HEK293 (cell line): Measurements from ENCODE around the gene EXTL1.

Experiments
- KLF10 ChIP-seq: fragments of 450-650 bp; IDR thresholded peaks from 2 replicates; pipeline ENCODE4 v1.5.1; 2018; ENCODE audit warnings: missing biosample characterization, mild to moderate bottlenecking, missing genetic modification characterization
- ZNF426 ChIP-seq: fragments of 450-650 bp; formaldehyde crosslinking; IDR thresholded peaks from 2 replicates; pipeline ENCODE4 v1.5.1; 2017; ENCODE audit warnings: missing biosample characterization, missing genetic modification characterization, mild to moderate bottlenecking, inconsistent platforms, moderate library complexity
- TF ChIP-seq, protein P1 (sequence below): fragments of 450-650 bp; formaldehyde crosslinking; IDR thresholded peaks from 2 replicates; pipeline ENCODE4 v1.5.1; 2016; ENCODE audit warnings: missing biosample characterization, missing genetic modification characterization

DNA sequence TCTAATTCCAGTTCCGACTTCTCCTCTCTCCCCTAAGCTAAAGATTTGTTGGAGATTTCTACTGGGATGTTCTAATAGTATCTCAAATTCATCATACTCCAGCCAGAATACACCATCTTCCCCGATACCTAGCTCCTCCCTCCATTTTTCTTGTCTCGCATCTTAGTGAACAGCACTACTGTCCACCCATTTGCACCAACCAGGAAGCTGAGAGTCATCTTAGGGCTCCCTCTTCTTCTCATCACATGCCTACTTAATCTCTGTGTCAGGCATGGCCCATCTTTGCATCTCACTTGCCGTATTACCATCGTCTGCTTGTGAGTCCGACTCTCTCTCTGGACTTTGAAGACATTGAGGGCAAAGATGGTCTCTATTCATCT, 49.4 kb downstream of the EXTL1 start:
- TF ChIP-seq ZNF426 (tag by site-specific recombination) (no peak), KLF10 (no peak)
- TF ChIP-seq, protein P1, sequence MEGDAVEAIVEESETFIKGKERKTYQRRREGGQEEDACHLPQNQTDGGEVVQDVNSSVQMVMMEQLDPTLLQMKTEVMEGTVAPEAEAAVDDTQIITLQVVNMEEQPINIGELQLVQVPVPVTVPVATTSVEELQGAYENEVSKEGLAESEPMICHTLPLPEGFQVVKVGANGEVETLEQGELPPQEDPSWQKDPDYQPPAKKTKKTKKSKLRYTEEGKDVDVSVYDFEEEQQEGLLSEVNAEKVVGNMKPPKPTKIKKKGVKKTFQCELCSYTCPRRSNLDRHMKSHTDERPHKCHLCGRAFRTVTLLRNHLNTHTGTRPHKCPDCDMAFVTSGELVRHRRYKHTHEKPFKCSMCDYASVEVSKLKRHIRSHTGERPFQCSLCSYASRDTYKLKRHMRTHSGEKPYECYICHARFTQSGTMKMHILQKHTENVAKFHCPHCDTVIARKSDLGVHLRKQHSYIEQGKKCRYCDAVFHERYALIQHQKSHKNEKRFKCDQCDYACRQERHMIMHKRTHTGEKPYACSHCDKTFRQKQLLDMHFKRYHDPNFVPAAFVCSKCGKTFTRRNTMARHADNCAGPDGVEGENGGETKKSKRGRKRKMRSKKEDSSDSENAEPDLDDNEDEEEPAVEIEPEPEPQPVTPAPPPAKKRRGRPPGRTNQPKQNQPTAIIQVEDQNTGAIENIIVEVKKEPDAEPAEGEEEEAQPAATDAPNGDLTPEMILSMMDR = no peak
